GM19238 (cell line): ENCODE data around the gene MAP2K5.

Source experiments
- DNase-seq: peaks from one replicate; pipeline ENCODE4 v3.0.0; 2011; ENCODE audit warnings: low spot score; ENCODE audit not compliant: insufficient read length

The MAP2K5 gene

DNA sequence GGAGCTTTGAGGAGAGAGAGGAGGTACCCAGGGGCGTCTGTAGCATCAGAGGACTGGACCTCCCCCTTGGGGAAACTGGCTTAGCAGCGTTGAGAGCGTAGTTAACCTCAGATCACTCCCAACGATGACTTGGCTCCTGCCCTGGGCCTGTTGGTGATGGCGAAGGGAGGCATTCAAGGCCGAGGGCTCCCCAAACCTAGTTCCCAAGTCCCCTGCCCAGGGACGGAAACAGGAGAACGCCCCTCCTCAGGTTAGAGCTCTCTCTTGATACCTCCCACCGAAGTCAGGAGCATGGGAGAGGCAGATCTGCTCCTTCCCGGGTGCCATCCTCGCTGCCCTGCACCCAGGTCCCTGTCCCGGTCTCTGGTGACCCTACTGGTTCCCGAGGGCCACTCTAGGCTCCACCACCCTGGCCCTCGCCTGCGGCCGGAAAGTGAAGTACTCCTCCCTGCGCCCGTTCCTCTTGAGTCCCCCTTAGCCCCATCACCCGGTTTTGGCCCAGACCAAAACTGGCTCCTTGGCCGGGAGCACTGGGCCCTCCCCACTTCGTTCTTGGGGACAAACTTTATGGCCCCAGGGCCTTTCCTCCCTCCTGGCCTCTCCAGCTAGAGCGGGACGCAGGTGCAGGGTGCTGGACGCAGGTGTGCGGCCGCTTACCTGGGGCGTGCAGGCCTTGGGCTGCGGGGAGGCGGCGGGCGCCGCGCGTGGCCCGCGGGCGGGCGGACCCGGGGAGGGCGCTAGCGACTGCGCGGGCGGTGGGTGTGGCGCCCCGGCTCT is 280.2 kb downstream of the MAP2K5 start:
- DNase-seq: no peak

- no peak for DNase-seq
Measured at GRCh38 chr15:67823314-67824196, 281.1 kb downstream of the MAP2K5 start.

- DNase-seq: no peak
Measured at GRCh38 chr15:67824197-67824968, 281.9 kb downstream of the MAP2K5 start.

DNA sequence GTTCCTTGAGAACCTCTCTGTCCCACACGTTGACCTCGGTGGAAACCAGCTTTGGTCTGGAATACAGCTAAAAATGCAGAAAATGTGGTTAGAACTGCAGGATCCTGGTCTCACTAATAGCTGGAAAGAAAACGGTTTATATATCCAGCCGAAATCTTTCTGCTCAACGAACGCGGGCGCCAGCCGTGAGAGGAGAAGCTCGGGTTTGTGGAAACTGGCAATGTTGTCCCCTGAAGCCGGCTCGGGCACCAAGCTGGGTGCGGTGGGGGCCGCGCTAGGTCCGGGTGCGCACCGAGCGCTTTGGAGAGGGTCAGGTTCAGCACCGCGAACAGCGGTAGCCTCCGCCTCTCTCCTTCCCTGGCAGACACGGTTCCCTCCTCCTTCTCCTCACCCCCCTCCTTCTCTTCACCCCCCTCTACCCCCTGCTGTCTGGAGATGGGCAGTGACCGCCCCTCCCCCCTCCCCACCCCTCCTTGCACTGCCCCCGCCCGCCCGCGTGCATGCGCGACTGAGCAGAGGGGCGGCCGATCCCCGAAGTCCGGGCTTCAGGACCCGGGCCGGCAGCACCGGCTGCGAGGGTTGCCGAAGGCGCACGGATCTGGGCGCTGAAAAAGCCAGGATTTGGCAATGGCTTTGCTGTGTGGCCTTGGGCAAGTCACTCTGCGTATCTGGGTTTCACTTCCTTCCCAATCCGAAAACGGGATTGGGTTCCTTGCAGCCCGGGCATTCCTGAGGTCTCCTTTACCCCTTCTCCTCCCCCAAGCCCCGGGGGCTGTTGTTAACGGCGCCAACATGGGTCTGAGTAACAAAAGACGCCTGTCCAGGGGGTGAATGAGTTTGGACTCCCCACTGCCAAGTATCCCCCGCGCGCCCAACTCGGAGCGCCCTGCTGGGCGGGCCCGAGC is 282.7 kb downstream of the MAP2K5 start, which contains the start of gene SKOR1:
TSS of gene SKOR1 (plus strand) at position 534 of the 905 bp plus-strand sequence. CDS start at position 628, 94 bp downstream.
- no peak for DNase-seq

DNA sequence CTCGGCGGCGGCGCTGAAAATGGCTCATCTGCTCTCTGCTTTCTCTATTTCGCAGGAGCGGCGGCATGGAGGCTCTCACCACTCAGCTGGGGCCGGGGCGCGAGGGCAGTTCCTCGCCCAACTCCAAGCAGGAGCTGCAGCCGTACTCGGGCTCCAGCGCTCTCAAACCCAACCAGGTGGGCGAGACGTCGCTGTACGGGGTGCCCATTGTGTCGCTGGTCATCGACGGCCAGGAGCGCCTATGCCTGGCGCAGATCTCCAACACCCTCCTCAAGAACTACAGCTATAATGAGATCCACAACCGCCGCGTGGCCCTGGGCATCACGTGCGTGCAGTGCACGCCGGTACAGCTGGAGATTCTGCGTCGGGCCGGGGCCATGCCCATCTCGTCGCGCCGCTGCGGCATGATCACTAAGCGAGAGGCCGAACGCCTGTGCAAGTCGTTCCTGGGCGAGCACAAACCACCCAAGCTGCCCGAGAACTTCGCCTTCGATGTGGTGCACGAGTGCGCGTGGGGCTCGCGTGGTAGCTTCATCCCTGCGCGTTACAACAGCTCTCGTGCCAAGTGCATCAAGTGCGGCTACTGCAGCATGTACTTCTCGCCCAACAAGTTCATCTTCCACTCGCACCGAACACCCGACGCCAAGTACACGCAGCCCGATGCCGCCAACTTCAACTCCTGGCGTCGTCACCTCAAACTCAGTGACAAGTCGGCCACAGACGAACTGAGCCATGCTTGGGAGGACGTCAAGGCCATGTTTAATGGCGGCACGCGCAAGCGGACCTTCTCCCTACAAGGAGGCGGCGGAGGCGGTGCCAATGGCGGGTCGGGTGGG is 283.6 kb downstream of the MAP2K5 start:
- no peak for DNase-seq

- DNase-seq: no peak
Measured at GRCh38 chr15:67826717-67827561, 284.4 kb downstream of the MAP2K5 start.

- DNase-seq: no peak
Measured at GRCh38 chr15:67827562-67828277, 285.2 kb downstream of the MAP2K5 start.

DNA sequence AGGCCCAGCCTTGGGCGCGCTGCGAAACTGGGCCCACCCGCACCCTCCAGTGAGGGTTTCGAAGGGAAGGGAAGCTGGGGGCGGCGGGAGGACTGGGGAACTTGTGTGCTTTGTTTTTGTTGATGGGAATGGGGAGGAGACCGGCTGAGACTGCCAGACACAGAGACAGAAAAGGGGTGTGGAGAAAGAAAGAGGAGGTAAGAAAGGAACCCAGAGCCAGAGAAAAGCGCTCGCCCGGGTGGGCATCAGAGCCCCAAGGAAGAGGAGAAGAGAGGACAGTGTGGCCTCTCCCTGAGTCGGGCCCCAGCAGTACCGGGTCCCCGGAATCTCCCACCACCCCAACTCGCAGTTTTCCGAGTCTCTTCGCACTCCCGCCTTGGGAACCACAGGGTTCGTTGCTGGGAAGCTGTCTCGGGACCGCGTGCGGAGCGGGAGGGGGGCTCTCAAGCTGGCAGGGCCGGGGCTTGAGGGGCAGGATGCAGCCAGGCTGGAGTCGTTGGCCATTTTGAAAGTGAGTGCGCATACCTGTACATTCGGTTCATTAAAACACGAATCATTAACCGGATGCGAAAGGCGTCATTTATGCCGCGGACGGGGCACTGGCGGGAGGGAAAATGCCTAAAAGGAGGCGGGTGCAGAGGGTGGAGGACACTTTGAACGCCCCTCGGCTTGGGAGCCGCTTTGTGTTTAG is 285.9 kb downstream of the MAP2K5 start:
- no peak for DNase-seq

DNA sequence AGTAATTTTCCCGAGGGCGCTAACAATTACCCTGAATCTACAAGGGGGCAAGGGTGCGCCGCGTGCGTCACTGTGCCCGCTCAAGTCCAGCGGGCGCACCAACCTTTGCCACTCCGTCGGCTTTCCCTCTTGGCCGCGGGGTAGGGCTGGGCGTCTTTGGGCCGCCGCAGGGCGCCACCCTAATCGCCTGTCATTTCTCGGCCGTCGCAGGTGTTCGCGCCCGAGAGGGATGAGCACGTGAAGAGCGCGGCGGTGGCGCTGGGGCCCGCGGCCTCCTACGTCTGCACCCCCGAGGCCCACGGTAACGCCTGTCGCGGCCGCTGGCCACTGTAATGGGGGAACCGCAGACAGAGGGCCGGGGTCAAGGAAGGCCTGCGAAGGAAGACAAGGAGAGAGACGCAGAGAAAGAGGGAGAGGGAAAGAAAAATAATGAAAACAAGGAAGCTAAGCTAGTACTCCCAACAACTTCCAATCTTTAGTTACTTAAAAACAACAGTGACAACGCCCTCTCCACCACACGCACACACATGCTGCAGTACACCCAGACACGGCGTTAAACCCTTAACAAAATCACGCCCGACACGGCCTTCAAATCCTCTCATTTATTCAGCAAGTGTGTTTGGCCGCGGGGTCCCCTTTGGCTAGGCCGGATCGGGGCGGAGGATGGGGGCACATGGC is 286.6 kb downstream of the MAP2K5 start:
- DNase-seq: no peak

DNA sequence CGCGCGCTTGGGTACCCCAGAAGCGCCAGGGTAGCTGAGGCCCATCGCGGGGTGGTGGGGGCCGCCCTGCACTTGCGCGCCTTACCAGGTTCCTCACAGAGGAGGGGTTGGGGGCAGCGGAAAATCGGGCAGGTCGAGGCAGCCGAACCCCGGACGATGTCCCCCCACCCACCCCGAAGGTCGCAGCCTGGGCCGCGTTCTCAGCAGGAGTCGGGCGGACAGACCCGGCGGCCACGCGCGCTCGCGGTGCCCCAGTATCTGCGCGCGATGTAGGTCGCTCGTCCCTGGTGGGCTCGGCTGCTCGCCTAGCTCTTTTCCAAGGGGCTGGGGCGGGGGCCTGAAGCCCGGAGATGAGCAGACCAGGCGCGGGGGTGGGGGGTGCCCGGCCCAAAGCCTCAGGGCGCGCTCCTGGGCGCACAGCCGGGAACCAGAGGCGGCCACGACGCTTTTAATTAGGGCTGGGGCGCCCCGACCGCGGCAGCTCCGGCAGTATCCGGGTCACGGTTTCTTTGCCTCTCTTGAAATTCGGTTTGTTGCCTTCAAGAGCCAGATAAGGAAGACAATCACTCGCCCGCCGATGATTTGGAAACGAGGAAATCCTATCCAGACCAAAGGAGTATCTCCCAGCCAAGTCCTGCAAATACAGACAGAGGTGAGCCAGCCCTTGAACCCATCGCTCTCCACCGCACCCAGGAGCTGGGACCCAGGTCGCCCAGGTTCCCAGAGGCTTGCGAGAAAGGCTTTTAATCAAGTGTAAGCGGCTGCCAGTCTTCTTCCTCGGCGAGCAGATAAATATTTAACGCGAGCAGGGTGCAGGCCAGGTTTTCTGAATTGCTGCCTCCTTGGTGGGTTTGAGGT is 287.4 kb downstream of the MAP2K5 start:
- no peak for DNase-seq

DNA sequence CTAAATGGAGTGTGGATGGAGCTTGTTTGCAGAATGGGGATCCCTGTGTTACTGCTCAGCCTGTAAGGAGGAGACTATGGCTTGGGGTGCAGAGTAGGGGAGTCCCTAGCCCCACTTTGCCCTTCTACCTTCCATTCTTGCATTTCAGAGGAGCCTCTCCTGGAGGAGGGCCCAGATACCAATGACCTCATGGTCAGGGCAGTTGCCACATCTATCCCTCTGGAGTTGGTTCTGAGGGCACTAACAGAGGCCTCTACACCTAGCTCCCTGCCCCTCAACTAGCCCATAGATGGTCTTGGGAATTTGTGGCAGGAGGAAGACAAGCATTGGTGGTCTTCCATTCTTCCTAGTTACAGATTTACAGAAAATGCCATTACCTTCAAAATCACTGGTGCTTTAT is 288.9 kb downstream of the MAP2K5 start:
- no peak for DNase-seq

DNA sequence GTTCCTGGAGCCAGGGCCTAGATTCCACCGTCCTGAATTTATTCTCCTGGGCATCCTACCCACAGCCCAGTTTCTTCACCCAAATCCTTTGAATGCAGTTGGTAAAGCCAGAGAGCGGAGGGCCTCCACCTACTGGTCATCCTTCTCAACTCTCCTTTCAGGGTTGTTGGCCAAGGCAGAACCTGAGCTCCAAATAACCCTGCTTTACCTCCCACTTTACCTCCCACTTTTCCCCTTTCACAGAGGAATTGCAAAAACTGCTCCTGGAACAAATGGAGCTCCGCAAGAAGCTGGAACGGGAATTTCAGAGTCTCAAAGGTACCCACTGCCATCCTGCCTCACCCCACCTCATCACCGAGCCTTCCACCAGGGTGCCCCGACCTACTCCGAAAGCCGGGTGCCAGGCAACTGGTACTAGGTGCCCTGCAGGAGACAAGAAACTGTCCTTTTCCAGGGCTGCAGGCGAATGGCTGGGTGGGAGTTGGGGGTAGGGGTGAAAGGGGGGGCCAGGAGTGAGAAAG is 289.6 kb downstream of the MAP2K5 start:
- no peak for DNase-seq

DNA sequence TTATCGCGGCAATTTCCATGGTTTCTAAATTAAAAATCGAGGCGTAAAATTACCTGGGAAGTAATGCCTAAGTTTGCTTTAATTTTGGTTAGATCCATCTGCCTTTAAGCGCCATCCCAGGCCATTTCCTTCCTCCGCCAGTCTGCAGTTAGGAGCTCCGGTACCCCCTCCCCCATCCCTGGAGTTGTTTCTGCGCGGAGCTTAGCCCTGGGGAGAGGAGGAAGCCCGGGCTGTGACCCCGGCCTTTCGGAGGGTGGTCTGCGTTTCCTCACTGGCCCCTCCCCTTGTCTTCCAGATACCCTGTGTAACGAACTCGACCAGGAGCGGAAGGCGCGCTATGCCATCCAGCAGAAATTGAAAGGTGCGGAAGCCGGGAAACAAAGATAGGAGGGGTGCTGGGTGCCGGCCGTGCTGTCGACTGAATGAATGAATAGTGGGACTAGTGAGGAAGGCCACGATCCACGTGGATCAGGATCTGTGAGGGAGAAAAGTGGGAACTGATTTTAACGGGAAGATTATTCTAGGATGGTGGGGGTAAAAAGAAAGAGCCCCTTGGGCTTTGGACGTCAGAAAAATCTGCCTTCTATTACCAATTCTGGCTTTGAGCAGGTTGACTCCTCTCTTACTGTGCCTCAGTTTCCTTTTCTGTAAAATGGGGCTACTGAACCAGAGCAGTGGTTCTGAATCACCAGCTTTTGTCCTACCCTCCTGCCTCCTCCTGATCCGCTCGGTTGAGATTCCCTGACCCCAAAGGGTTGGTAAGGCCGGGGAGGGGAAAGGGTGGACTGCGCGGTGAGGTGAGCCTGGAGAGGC is 290.6 kb downstream of the MAP2K5 start:
- no peak for DNase-seq

- DNase-seq: no peak
Measured at GRCh38 chr15:67833710-67834511, 291.4 kb downstream of the MAP2K5 start.
